ENCODE results near the gene EXOC3.

Gene EXOC3

DNA sequence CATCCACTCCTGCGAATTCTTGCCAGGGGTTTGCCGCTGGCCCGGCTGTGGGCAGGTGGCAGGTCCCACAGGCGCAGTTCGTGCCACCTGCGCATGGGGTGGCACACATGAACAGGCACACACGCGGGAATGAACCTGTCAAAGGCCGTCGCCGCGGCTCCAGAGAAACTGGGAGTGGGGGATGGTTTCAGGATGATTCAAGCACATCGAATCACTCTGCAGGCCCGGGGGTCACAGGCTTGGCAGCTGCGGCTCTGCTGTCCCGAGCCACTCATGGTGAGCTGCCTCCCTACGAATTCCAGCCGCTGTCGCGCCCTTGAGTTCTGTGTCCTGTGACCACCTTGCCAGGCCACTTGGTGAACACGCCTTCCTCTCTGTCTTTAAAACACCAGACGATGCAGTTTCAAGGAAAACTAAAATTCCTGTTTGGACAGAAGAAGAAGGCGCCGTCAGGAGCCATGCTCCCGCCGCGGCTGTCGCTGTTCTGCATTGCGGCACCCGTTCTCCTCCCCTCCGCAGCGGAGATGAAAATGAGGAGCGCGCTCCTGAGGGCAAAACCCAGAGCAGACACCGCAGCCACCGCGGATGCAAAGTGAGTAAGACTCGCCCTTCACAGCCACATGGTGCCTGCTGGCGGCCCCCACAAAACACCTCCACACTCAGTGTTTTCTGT lies 15.4 kb upstream of the EXOC3 start:
- no peak for DNase-seq

DNA sequence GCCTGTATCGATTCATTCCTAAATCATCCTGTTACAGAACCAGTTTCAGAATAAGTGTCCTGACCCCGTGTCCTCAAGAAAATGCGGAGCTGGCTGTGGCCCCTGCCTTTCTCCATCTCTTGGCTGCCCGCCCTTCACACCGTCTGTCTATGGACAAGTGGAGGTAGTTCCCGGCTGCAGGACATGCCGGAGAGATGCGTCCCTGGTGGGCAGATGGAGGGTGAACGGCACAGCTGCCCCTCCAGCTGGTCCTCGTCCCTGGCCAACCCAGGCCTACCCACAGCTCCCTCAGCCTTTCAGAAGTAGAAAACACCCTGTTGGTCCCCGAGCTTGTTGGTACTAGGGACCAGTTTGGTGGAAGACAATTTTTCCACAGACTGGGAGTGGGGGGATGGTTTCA lies 14.8 kb upstream of the EXOC3 start:
- DNase-seq = no peak

DNA sequence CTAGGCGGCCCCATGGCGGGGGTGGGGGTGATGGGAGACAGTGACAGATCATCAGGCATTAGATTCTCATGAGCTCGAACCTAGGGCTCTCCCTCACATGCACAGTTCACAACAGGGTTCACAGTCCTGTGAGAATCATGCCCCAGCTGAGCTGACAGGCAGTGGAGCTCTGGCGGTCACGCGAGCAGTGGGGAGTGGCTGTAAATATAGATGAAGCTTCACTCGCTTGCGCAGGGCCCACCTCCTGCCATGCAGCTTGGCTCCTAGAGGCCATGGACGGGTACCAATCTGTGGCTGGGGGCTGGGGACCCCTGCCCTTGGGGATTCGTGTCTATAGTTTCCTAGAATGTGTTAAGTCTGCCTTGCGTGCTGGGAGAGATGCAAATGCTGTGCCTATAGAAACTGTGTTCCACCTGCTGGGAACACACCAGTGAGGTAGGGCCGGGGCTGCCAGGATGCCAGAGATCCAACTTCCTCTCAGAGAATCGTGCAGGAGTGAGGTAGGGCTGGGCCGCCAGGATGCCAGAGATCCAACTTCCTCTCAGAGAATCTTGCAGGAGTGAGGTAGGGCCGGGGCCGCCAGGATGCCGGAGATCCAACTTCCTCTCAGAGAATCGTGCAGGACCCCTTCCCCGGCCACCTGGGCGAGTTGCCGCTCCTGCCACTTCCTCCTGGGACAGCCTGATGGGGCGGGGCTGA lies 14.1 kb upstream of the EXOC3 start:
- DNase-seq = no peak

DNA sequence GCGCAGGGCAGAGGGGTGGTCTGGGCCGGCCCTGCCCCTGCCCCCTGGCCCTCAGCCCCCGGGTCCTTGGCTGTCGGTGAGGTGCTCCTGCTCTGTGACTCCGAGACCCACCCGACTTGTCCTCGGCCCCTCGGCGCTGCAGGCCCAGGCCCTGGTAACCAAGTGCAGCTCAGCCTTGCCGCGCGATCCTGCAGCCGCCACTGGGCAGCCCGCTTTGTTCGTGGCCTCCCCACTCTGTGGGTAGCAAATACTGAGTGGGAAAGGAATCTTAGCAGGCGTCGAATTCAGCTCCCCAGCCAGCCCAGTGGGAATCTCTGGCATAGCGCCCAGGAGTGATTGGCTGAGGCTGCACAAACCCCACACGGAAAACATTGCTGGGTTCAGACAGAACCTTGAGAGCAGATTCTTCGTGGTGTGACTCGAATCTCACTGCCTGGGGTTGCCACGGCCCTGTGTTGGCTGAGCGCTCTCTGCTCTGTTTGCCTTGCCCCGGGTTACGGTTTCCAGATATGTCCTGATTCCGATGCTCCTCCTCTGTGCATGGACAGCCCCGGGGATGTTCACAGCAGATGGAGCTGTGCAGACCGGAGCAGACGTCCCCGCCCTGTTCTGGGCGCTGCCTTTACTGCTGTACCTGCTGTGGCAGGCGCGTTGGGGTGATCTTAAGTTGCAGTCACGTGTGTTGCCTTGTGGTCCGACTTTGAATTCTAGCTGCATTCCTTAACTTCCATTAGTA lies 13.4 kb upstream of the EXOC3 start:
- DNase-seq = no peak

DNA sequence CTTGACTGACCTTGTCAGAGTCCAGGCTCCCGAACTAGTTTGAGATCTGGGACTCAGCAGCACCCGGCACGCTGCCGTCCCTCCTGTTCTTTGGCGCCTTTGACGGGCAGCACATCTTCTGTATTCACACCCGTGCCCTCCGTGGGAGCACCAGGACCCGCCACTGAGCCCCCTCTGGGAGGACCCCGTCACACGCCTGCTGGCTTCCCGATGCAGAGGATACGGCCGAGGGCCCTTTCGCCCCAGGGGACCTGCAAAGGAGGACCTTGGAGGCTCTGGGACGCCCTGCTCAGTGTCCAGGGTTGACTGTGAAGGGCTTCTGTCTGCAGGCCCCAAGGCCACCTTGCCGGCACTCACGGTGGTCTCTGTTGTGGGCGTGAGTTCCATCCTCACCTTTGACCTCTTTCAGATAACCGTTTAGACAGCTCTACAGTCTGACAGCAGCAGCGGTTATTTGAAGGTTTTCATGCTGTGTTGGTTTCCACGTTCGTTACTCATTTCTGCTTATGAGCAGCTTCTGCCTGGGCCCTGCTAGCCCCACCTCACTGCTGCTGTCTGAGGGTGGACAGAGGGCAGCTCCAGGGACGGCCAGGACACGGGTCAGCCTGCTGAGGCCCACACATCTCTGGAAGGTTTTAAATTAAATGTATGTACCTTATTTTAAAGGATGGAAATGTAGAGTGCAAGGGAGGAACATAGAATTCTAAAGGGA lies 12.6 kb upstream of the EXOC3 start:
- DNase-seq = no peak

DNA sequence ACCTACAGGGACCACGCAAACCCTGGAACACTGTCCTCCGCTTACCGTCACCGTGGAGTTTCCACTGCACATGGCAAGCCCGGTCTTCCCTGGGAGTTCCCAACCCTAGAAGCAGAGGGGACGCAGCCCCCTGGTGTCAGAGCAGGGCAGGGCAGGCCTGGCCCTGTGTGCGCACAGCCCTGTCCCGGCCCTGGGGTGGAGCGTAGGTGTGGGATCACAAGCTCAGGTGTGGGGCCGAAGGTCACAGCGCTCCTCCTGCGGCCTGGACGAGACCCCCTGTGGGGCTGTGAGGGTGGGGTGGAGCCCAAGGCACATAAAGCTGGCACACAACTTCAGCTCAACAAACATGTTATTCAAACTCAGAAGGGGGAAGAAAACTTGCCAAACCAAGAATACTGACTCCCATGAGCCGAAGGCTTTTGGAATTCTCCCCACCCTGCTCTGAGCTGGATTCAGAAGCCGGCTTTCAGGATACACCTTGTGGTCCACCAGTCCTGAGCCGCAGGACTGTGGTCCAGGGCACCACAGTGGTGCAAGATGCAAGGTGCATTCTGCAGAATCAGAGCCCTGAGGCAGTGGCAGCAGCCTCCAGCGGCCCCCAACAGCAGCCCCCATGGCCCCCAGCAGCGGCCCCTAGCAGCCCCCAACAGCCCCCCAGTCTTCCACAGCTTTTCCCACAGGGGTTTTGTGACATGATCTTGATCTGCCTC lies 11.8 kb upstream of the EXOC3 start:
- peak; percentile 21 for DNase-seq

DNA sequence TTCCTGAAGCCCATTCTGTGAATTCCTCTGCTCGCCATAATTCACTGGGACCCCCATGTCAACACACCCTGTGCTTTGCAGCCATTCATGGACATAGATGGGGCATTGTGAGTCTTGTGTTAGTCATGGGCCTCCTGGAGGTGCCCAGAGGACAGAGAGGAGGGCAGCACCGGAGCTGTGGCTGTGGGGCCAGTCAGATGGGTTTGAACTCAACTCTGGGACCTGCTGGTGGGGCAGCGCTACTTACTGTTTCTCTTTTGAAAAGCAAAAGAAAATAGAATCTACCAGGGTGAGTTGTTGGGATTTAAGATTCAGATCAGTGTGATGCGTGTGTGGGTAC lies 11.3 kb upstream of the EXOC3 start:
- DNase-seq = no peak

DNA sequence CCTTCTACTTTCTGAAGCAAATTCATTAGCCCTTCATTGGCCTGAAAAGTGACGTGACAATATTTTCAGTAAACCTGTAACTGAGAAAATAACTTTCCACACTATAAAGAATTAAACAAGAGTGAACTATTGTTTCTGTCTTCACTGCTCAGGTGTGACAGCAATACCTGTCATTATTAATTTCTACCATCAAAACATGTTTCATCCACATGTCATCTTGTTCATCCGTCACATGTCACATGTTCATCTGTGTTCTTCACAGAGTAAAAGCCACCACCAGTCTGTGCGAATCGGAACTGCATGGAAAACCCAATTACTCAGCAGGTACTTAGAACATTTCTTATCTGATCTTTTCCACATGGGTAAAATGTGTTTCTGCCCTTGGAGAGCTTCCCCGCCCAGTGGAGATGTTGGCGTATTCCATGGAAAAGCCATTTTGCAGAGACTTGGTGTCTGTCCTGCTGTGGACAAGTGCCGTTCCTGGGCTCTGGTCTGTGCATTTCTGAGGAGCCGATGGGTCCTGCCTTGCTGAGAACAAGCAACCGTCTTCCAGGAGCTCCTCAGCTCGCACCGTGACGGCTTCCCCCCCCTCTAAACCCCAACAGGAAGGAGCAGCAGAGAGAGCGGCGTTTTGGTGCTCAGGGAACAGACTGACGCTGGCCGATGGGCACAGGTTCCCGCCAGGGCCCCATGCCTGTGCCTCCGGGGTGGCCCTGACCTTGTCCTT lies 10.6 kb upstream of the EXOC3 start:
- no peak for DNase-seq

DNA sequence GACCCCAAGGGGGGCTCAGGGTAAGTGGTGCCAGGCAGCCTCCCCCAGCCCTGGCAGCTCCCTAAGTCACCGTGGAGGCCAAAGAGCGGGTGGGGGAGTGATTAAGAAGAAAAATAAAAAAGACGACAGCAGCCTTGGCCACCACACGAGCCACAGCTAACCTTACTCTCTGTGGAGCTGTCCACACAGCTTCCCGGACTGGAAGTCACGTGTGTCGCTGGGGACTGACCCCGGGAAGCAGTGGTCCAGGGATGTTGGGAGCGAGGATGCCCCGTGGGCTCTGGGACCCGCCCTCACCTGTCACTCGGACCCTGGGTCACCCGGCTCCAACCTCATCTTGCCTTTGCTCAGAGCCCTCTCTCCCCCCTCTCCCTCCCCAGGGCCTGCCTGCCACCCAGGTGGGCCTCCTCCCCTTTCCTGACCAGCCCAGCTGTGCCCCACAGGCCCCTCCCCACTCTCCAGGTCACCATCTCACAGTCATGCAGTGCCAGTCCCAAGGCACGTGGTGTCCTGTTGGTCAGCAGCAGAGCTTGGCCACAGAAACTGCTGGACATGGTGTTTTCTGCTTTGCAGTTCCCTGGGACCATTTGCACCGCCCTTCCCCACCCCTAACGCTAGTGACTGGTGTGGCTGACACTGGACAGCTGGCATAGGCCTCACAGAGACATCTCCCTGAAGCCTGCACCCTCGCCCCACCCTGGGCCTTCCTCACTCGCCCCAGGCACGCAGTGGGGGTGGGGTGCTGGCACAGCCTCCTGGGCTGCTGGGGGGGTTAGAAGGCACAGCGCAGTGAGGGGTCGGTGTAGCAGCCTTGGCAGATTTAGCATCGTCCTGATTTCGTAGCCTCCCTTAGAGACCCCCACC lies 9.8 kb upstream of the EXOC3 start:
- no peak for DNase-seq

DNA sequence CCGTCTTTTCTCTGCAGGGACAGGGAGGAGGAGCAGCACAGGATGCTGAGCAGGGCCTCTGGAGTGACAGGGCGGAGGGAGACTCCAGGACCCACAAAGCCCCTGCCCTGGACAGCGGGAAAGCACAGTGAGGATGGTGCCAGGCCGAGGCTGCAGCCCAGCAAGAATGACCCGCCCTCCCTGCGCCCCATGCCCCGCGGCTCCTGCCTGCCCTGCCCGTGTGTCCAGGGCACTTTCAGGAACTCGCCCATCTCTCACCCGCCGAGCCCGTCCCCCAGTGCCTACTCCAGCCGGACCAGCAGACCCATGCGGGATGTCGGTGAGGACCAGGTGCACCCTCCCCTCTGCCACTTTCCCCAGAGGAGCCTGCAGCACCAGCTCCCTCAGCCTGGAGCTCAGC lies 9.1 kb upstream of the EXOC3 start:
- no peak for DNase-seq

DNA sequence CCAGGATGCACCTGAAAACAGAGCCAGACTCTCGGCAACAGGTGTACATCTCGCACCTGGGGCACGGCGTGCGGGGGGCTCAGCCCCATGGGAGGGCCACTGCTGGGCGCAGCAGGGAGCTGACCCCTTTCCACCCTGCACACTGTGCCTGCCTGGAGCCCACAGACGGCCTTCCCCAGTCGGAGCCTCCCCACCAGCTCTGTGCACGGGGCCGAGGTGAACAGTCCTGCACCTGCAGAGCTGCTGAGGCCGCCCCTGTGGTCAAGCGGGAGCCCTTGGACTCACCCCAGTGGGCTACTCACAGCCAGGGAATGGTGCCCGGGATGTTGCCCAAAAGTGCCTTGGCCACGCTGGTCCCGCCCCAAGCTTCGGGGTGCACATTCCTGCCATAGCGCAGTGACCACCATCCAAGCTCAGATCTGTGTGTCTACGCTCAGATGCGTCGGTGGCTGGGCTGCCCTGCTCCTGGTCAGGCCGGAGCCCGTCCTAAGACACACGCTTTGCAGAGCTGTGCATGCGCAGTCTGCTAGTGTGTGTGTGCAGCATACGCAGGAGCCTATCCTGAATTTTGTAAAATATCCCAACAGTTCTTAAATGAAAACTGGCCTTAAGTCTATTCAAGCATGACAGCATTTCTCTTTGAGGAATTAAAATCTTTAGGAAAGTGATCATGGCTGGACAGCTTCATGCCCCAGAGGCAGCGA lies 8.4 kb upstream of the EXOC3 start:
- DNase-seq = no peak

DNA sequence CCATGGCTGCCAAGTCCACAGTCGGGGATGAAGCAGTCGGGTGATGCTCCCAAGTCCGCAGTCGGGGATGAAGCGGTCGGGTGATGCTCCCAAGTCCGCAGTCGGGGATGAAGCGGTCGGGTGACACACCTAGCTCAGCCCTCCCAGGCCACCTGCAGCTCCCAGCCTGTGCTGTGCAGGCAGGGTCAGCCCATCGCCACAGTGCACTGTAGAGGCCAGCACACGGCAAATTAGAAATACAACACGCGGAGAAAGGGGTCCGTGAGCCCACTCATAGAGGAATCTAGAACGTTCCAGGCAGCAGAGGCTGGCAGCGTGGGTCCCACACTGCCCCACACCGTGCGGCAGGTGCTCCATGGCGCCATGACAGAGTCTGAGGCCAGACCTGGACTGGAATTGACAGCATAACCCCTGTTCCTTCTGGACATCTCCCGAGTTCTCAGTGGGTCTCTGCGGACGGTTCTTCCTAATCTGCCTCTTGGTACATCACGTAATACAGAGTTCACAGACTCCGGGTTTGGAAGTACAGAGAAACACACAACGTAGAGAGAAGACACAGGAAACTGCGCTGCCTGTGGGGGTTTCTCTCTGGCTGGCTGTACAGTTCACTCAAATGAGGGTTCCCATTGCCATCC lies 7.7 kb upstream of the EXOC3 start:
- DNase-seq = no peak

DNA sequence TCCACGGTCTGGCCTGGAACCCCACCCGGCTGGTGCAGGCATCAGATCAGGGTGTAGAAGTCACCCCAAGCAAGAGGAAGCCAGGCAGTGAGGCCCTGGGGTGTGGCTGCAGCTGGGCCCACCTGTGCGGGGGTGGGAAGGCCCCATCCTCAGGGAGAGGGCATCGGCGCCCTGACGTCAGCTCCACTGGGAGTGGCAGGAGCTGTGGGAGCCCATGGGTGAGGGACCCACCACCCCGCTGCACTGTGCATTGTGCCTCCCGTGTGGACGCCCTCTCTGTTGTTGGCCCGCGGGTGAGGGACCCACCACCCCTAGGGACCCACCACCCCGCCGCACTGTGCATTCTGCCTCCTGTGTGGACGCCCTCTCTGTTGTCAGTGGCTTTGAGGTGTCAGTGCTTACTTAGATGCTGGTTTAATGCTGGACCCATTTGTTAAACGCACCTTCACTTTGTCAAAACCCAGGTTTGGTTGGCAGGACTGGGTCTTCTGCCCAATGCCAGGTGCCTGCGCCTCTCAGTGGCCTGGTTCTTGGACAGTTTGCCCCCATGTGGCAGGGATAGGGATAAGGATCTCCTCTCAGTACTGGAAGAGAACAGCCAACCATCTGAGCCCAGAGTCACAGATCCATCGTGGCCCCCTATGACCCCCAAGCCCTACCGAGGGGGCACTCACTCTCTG lies 6.9 kb upstream of the EXOC3 start:
- DNase-seq = peak; percentile 13

DNA sequence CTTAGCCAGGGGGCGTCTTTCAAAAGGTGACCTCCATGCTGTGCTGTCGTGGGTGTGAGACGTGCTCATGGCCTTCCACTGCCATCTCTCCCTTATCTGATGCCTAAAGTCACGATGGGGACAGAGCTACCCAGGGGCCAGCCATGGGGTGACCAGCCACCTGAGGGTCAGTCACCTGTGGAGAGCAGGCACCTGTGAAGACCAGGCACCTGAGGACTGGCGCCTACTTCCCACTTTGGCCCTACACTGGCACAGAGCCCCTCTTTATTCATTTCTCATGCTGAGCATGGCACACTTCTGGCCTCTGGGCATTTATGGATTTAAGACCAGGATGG lies 6.4 kb upstream of the EXOC3 start:
- no peak for DNase-seq

DNA sequence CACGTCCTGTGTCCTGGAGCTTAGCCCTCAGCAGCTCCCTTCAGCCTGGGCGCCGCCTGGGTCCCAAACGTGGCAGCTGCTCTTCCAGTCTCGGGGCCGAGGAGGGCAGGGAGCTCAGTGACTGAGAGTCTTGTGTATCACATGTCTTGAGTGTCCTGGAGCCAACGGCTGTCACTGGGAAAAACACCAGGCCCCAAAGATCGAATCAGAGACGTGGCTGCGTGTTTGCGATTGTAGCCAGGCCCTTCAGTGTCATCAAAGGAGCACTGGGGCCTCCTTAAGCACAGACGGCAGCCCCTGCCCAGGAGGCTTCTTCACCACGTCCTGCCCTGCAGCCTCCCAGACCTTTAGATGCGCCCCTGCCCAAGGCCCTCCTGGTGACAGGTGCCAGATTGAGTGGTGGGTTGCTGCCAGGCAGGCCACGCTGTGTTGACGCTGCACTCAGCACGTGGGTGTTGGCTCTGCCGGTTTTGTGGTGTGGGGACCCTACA lies 5.7 kb upstream of the EXOC3 start:
- no peak for DNase-seq

DNA sequence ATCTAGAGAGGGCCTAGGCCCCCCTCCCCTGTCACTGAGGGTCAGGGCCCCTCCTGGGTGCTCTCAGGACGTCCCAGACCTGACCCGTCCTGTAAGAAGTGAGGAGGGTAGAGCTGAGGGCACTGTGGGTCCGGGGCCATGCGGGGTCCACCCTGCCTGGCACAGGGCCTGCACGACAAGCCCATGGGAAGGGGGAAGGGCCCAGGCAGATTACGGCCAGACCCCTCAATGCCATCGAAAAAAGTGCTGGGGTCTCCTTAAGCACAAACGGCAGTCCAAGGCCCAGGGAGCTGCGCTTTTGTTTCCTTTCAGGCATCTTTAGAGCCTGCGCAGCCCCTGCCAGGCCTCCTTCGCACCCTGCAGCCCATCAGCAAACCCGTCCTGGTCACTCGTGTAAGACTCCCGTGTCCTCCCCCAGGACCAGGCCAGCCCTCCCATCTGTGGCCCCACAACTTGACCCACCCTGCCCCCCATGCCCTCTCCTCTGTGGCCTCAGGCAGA lies 4.4 kb upstream of the EXOC3 start:
- DNase-seq = no peak

DNA sequence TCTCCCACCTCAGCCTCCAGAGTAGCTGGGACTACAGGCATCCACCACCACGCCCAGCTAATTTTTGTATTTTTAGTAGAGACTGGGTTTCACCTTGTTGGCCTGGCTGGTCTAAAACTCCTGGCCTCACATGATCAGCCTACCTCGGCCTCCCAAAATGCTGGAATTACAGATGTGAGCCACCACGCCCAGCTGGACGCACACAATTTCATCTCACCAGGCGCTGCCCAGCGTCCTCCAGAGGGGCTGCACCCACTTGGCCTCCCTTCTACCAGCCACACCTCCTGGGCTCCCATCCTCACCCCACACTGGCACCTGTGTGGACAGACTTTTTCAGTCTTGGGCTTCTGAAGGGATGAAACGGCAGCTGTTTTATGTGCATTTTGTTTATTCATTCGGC lies 3.8 kb upstream of the EXOC3 start:
- DNase-seq = no peak

DNA sequence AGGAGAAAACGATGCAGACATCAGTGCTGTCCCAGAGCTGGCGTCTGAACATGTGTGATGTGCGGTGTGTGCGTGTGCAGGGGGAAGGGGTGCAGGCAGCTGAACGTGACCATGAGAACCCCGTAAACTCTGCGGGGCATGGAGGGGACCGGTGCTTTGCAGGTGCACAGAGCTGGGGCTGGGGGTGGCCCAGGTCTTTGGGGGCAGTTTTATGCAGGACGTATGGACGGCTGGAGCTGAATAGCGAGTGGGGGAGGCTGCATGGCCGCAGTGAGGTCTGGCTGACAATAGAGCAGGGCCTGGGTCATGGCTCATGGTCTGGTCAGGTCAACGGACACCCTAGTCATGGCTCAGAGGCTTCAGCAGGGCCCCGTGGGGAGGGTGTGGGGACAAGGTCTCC lies 3.3 kb upstream of the EXOC3 start:
- DNase-seq = no peak

All from HCEC 1CT (cell line).